Mesenchymal stem cell (in vitro differentiated cells and primary cell): ENCODE data around the gene HPN.

Source experiments
- DNase-seq: peaks from one replicate; pipeline ENCODE4 v3.0.0-alpha.2; 2013
- H2AFZ ChIP-seq: one replicate; pipeline ENCODE4 v1.6.1; 2013; ENCODE audit warnings: low read depth, mild to moderate bottlenecking, control low read depth, inconsistent platforms, low read length, moderate library complexity
- H2AK5ac ChIP-seq: 2 replicates; pipeline ENCODE4 v1.6.1; 2013; ENCODE audit warnings: low read length, moderate library complexity, mild to moderate bottlenecking, inconsistent platforms; ENCODE audit not compliant: severe bottlenecking
- H2BK120ac ChIP-seq: one replicate; pipeline ENCODE4 v1.6.1; 2013; ENCODE audit warnings: low read depth, mild to moderate bottlenecking, inconsistent platforms, low read length, moderate library complexity
- H2BK12ac ChIP-seq, 2 experiments: one replicate each; pipeline ENCODE4 v1.6.1; 2013; ENCODE audit warnings: inconsistent platforms in 2 of 2, low read length in 2 of 2, mild to moderate bottlenecking in 2 of 2, moderate library complexity in 2 of 2, control low read depth in 1 of 2
- H2BK15ac ChIP-seq: one replicate; pipeline ENCODE4 v1.6.1; 2013; ENCODE audit warnings: mild to moderate bottlenecking, low read depth, inconsistent platforms; ENCODE audit not compliant: poor library complexity, severe bottlenecking
- H2BK5ac ChIP-seq: 2 replicates; pipeline ENCODE4 v1.6.1; 2013; ENCODE audit warnings: low read depth, mild to moderate bottlenecking, low read length, control low read depth, inconsistent platforms; ENCODE audit not compliant: poor library complexity, severe bottlenecking
- H3K14ac ChIP-seq, 2 experiments: one replicate each; pipeline ENCODE4 v1.6.1; 2013; ENCODE audit warnings: inconsistent platforms in 2 of 2, low read length in 2 of 2, control low read depth in 1 of 2, mild to moderate bottlenecking in 1 of 2, moderate library complexity in 1 of 2
- H3K18ac ChIP-seq, 2 experiments: one replicate each; pipeline ENCODE4 v1.6.1; 2013; ENCODE audit warnings: inconsistent platforms in 2 of 2, low read length in 2 of 2, control low read depth in 1 of 2, low read depth in 1 of 2, mild to moderate bottlenecking in 1 of 2
- H3K23ac ChIP-seq, 2 experiments: one replicate each; pipeline ENCODE4 v1.6.1; 2013; ENCODE audit warnings: inconsistent platforms in 2 of 2, low read length in 2 of 2, mild to moderate bottlenecking in 2 of 2, moderate library complexity in 2 of 2, control low read depth in 1 of 2
- H3K27ac ChIP-seq: 2 replicates; pipeline ENCODE4 v1.5.1; 2013; ENCODE audit warnings: mild to moderate bottlenecking, moderate library complexity, low read length, control low read depth, inconsistent platforms; ENCODE audit not compliant: poor library complexity, severe bottlenecking
- H3K27me3 ChIP-seq, 2 experiments: 2 replicates each; pipeline versions ENCODE4 v1.6.1 to v1.7.0; 2013; ENCODE audit warnings: low read length in 2 of 2, mild to moderate bottlenecking in 2 of 2, moderate library complexity in 2 of 2, control low read depth in 1 of 2, inconsistent platforms in 1 of 2; ENCODE audit not compliant: control insufficient read depth in 1 of 2, insufficient read depth in 1 of 2
- H3K36me3 ChIP-seq, 2 experiments: 2 replicates each; pipeline versions ENCODE4 v1.6.1 to v1.7.0; 2013; ENCODE audit warnings: low read length in 2 of 2, control low read depth in 1 of 2, inconsistent platforms in 1 of 2, low read depth in 1 of 2, mild to moderate bottlenecking in 1 of 2; ENCODE audit not compliant: insufficient read depth in 2 of 2, control insufficient read depth in 1 of 2
- H3K4ac ChIP-seq, 2 experiments: one replicate each; pipeline ENCODE4 v1.6.1; 2013; ENCODE audit warnings: inconsistent platforms in 2 of 2, low read length in 2 of 2, mild to moderate bottlenecking in 2 of 2, moderate library complexity in 2 of 2, control low read depth in 1 of 2, low read depth in 1 of 2
- H3K4me1 ChIP-seq: 2 replicates; pipeline ENCODE4 v1.6.1; 2013; ENCODE audit warnings: low read depth, low read length, control low read depth; ENCODE audit not compliant: control insufficient read depth, insufficient read depth
- H3K4me2 ChIP-seq: 2 replicates; pipeline ENCODE4 v1.6.1; 2013; ENCODE audit warnings: low read length, mild to moderate bottlenecking, inconsistent platforms; ENCODE audit not compliant: poor library complexity, severe bottlenecking
- H3K4me3 ChIP-seq, 2 experiments: 2 replicates each; pipeline versions ENCODE4 v1.5.1 to v1.7.0; 2013; ENCODE audit warnings: low read length in 2 of 2, mild to moderate bottlenecking in 2 of 2, control low read depth in 1 of 2, low read depth in 1 of 2; ENCODE audit not compliant: insufficient read depth in 1 of 2
- H3K79me1 ChIP-seq: replicated peaks from 2 replicates; pipeline ENCODE4 v1.6.1; 2013; ENCODE audit warnings: mild to moderate bottlenecking, control low read depth, low read length, inconsistent platforms; ENCODE audit not compliant: poor library complexity, severe bottlenecking
- H3K9ac ChIP-seq: 2 replicates; pipeline ENCODE4 v1.7.0; 2013; ENCODE audit warnings: mild to moderate bottlenecking, low read length, moderate library complexity
- H3K9me3 ChIP-seq: 2 replicates; pipeline ENCODE4 v1.7.0; 2013; ENCODE audit warnings: mild to moderate bottlenecking, low read length; ENCODE audit not compliant: control insufficient read depth
- H4K8ac ChIP-seq: one replicate; pipeline ENCODE4 v1.6.1; 2013; ENCODE audit warnings: inconsistent platforms, mild to moderate bottlenecking, low read length, moderate library complexity
- H4K91ac ChIP-seq: one replicate; pipeline ENCODE4 v1.6.1; 2013; ENCODE audit warnings: mild to moderate bottlenecking, low read length, inconsistent platforms
- WGBS: methylation state at CpG from one replicate; pipeline ENCODE4 v1.1.7; 2013; ENCODE audit warnings: mixed read lengths; 5-methylcytosine and 5-hydroxymethylcytosine counted together

The HPN gene

GRCh38 chr19:35009424-35010415 is 31.8 kb upstream of the HPN start:
- 96% methylated on average over 35 of the region's 36 CpGs for WGBS
- no peak overlapping the region for H3K4ac ChIP-seq
- H3K4me1 ChIP-seq: peaks cover 6% of the 10 kb centered on the region
- H2AK5ac ChIP-seq: no peak overlapping the region
- H4K91ac ChIP-seq: peak overlapping the region; percentile 7
- no peak overlapping the region for H3K14ac ChIP-seq
- H2BK5ac ChIP-seq: no peak overlapping the region
- H3K9me3 ChIP-seq: no peaks in the 10 kb centered on the region
- no peak overlapping the region for H3K27ac ChIP-seq
- H2BK12ac ChIP-seq: no peak overlapping the region
- H2BK15ac ChIP-seq: no peak overlapping the region
- no peak overlapping the region for H2BK120ac ChIP-seq
- no peak overlapping the region for H4K8ac ChIP-seq
- H3K23ac ChIP-seq: no peak overlapping the region
- no peak overlapping the region for H3K4me2 ChIP-seq
- DNase-seq: no peak
- H3K4me3 ChIP-seq: no peak overlapping the region
- peaks cover 45% of the 10 kb centered on the region for H3K79me1 ChIP-seq
- peaks cover 61 to 78% of the 10 kb centered on the region in 2 experiments for H3K36me3 ChIP-seq
- H3K27me3 ChIP-seq: no peaks in the 10 kb centered on the region
- H2AFZ ChIP-seq: no peak overlapping the region
- no peak overlapping the region for H3K9ac ChIP-seq
- no peak overlapping the region for H3K18ac ChIP-seq

GRCh38 chr19:35011091-35011689 is 30.3 kb upstream of the HPN start:
- Histone ChIP-seq H2BK15ac (no peak overlapping the region), H3K79me1 (peaks cover 40% of the 10 kb centered on the region), H3K14ac (no peak overlapping the region), H2AFZ (no peak overlapping the region), H3K18ac (no peak overlapping the region), H3K4me3 (no peak overlapping the region), H2BK120ac (no peak overlapping the region), H3K23ac (no peak overlapping the region), H3K9me3 (no peaks in the 10 kb centered on the region), H2AK5ac (no peak overlapping the region), H2BK5ac (no peak overlapping the region), H3K4ac (no peak overlapping the region), H3K4me1 (peaks cover 9% of the 10 kb centered on the region), H3K27ac (no peak overlapping the region), H3K27me3 (no peaks in the 10 kb centered on the region), H4K8ac (no peak overlapping the region), H3K4me2 (no peak overlapping the region), H3K36me3 (peaks cover 63 to 81% of the 10 kb centered on the region in 2 experiments), H3K9ac (no peak overlapping the region), H4K91ac (no peak overlapping the region), H2BK12ac (no peak overlapping the region)
- no peak for DNase-seq
- 98% methylated on average over 13 of the region's 13 CpGs for WGBS

GRCh38 chr19:35011737-35012682 is 29.5 kb upstream of the HPN start:
- no peaks in the 10 kb centered on the region for H3K9me3 ChIP-seq
- peaks cover 56 to 74% of the 10 kb centered on the region in 2 experiments for H3K36me3 ChIP-seq
- H3K4me3 ChIP-seq: no peak overlapping the region
- no peak overlapping the region for H2AFZ ChIP-seq
- no peak overlapping the region for H4K91ac ChIP-seq
- H4K8ac ChIP-seq: no peak overlapping the region
- no peak overlapping the region for H3K4me2 ChIP-seq
- H2BK15ac ChIP-seq: no peak overlapping the region
- no peaks in the 10 kb centered on the region for H3K27me3 ChIP-seq
- no peak overlapping the region for H3K9ac ChIP-seq
- 97% methylated on average over 17 of the region's 18 CpGs for WGBS
- no peak overlapping the region for H2AK5ac ChIP-seq
- H3K23ac ChIP-seq: no peak overlapping the region
- no peak overlapping the region for H3K18ac ChIP-seq
- no peak overlapping the region for H2BK120ac ChIP-seq
- H3K27ac ChIP-seq: no peak overlapping the region
- H3K14ac ChIP-seq: no peak overlapping the region
- H2BK12ac ChIP-seq: no peak overlapping the region
- H3K4me1 ChIP-seq: peaks cover 4% of the 10 kb centered on the region
- peaks cover 35% of the 10 kb centered on the region for H3K79me1 ChIP-seq
- H2BK5ac ChIP-seq: no peak overlapping the region
- no peak for DNase-seq
- H3K4ac ChIP-seq: no peak overlapping the region
